SKM-1 (cell line): ENCODE data around the gene ETV6.

Source experiments
- DNase-seq: peaks from one replicate; lab custom pipeline; 2025; ENCODE audit not compliant: unreplicated experiment; lab: John Stamatoyannopoulos, UW

ETV6 gene

GRCh38 chr12:11689591-11690186 lies 40.2 kb downstream of the ETV6 start:
- no peak for DNase-seq

GRCh38 chr12:11693067-11693466 lies 43.6 kb downstream of the ETV6 start:
- no peak for DNase-seq

DNA sequence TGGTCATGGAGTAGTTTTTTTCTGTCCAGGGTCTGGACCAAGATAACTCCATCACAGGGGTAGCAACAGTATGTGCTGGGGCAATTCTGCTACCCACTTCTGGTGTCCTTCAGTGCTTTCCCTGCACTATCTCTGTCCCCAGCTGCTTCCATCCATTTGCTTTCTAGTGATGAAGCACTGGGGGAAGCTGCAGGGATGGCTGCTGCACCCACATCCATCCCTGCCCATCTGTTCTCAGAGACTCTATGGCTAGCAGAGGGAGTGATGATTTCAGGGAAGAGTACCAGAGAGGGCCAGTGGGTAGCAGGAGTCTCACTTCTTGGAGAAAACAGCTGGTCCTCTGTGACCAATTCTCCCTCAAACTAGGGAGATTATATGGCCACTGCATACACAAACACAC lies 44.1 kb downstream of the ETV6 start:
- DNase-seq: no peak

GRCh38 chr12:11694528-11694927 lies 45.1 kb downstream of the ETV6 start:
- DNase-seq: no peak

- no peak for DNase-seq
Observed at GRCh38 chr12:11695321-11695720, 45.8 kb downstream of the ETV6 start.

- DNase-seq: no peak
Observed at GRCh38 chr12:11696084-11696483, 46.6 kb downstream of the ETV6 start.

DNA sequence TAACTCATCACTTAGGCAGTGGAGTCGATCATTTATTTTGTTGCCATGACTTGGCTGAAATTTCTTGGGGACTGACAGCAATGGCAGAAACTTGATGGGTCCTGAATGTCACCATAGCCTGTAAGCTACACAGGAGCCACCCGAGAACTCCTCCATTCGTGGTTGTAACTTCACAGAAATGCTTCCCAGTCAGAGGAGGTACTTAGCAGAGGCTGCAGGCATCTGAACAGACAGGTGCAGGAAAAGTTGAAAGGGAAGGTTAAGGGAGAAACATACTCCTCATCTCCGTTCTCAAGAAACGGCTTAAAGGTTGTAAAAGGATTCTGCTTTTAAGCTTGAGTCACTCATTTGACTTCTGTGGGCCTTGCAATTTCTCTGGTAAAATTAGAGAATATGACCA lies 47.7 kb downstream of the ETV6 start:
- no peak for DNase-seq

DNA sequence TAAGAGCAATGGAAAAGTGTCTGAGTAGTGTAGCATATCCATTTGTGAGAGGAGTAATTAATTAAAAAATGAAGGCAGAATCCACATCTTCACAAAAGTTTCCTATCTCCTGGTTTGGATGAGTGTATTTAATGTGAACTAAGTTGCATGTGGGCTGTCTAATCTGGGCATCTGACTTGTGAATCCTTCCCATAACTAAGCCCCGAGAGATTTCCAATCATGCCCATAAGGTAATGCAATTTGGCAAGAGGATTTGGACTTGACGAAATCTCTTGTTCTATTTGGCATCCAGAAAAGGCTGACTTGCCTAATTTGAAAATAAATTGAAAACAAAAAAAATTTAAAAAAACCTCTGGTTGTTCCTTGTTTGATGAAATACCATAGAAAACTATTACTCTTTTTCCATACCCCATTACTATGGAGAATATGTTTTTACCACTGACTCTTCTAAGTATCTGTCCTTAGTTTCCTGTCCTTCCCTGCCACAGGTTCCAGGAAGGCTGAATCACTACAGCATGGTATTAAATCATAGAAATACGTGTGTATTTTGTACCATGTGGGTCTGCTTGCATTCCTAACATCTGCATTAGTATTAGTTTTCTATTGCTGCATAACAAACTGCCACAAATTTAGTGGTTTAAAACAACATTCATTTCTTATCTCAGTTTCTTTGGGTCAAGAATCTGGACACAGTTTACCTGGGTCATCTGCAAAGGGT lies 48.4 kb downstream of the ETV6 start:
- no peak for DNase-seq

DNA sequence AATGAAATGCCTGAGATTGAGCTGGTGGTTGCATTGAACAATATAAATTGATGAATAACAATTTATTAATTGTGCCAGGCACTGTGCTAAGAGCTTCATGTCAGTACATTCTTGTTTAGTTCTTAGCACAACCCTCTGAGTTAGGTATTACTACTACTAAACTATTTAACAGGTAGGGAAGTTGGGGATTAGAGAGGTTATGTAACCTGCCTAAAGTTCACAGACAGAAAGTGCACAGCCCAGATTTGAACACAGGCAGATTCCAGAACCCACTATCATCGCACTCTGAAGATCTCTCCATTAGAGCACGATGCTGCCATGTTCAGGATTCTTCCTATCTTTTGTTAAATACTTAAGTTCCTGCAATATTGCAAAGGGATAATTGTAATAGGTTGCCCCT lies 49.3 kb downstream of the ETV6 start:
- no peak for DNase-seq

- no peak for DNase-seq
Observed at GRCh38 chr12:11701433-11701832, 52.0 kb downstream of the ETV6 start.

GRCh38 chr12:11702959-11703358 lies 53.5 kb downstream of the ETV6 start:
- DNase-seq: no peak

DNA sequence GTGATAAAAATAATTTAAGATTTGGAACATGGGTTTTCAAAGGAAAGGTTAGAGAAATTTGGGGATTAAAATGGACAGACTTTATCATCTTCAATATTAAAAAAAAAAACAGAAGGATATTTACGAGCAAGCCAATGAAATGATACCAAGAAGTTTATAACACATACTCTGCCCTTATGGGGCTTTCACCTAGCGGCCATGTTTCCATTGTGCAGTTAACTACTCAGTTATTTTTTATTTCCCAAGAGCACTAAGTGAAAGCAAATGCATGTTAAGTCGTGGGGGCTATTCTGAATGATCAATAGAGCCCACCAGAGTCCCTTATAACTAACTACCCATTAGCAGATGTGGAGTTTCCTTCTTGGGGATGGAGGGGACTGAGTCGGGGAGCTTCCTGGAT lies 53.9 kb downstream of the ETV6 start:
- DNase-seq: no peak

GRCh38 chr12:11704089-11704488 lies 54.6 kb downstream of the ETV6 start:
- DNase-seq: no peak

DNA sequence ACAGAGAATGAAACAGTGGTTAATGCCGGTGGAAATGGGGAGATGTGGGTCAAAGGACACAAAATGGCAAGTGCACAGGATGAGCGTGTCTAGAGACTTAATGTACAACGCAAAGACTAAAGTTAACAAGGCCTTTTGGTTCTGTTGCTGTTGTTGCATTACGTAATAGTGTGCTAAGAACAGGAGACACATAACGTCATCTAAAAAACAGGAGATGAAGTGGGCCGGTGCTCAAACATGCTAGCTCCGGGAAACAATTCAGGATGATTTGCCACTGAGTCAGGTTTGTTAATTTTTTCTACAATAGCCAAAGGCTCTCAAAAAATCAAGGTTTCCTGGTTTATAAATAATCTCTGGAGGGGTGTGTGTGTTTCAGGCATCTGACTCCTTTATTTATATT lies 55.5 kb downstream of the ETV6 start:
- no peak for DNase-seq

DNA sequence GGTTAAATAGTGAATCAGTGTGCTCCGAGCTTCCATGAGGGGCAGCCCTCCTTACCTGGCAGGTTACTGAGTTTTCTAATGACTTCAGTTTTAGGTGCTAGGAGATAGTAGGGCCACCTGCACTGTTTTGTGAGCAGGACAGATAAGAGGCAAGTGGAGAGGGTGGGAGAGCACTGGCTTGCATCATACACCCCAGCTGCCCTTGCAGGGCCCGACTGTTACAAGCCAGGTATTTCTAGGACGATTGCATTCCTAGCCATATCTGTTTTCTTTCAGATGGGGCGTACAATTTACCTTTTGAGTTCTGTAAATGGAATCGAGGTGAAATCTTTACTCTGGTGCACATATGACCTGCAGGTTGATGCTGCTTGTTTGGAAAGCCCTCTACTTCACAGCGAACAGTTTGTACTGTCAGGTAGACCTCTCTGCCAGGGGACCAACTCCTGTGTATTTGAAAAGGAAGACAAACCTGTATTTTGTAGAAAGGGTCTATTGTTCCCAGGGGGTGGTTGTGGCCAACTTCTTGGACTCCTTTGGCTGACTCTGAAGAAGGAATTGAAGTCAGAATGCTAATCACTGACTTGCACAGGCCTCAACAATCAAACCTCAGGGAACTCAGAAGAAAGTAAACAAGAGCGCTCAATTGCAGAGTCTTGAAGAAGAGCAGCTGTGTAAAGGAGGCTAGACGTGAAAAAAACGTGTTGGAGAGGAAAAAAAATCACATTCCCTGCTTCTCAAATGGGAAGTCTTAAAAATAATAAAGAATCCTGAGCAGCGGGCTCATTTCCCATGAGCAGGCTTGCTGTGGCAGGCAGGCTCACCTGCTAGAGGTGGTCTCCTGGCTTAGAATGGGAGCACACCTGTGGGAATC lies 57.3 kb downstream of the ETV6 start:
- DNase-seq: no peak

DNA sequence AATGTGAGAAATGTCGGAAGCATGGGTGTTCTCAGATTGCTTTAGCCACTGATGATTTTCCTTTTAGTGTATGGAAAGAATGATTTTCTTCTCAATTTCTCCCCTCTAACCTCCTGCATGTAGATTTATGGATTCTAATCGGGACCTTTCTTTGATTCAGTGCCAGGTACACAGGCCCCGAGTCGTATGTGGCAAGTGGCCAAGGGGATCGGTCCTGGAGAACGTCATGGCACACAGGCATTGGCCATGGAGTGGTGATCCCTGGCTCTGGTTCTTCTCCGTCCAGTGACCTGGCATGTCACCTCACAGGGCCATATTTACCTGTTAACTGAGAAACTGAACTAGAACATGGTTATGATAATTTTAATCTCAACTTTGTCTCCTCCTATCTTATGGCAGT lies 58.1 kb downstream of the ETV6 start:
- DNase-seq: no peak

- no peak for DNase-seq
Observed at GRCh38 chr12:11709513-11709912, 60.0 kb downstream of the ETV6 start.

DNA sequence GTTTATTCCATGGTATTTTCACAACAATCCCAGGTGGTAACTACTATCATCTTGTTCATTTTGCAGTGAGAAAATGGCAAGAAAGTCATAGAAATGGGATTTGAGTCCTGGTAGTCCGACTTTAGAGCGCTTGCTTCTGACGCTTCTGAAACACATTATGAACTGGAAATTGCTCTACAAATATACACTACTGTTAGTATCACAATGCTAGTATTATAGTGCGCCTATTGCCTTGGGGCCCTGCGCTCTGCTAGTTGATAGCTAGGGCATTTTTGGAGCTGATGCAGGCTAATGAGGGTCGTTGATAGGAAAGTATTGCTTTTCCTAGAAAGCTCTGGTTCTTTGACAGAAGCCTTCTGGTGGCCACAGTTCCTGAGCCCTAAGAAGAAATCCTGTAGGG lies 61.0 kb downstream of the ETV6 start:
- no peak for DNase-seq

DNA sequence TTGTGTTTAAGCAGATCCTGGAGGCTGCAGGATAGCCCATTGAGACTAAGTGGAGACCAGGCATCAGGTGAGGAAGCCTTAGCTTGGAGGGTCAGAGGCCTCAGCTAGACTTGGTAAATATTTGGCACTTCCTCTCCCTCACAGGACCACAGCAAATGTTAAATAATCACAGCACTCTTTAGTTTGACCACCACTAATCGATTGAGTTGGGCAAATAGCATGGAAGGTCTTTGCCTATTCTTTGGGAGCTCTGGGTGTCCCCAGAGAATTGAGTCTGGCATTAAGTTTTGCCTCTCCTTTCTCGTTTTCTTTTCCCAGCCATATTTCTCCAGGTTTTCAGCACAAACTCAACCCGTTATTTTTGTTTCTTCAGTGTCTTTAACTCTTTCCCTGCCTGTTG lies 61.4 kb downstream of the ETV6 start:
- no peak for DNase-seq

DNA sequence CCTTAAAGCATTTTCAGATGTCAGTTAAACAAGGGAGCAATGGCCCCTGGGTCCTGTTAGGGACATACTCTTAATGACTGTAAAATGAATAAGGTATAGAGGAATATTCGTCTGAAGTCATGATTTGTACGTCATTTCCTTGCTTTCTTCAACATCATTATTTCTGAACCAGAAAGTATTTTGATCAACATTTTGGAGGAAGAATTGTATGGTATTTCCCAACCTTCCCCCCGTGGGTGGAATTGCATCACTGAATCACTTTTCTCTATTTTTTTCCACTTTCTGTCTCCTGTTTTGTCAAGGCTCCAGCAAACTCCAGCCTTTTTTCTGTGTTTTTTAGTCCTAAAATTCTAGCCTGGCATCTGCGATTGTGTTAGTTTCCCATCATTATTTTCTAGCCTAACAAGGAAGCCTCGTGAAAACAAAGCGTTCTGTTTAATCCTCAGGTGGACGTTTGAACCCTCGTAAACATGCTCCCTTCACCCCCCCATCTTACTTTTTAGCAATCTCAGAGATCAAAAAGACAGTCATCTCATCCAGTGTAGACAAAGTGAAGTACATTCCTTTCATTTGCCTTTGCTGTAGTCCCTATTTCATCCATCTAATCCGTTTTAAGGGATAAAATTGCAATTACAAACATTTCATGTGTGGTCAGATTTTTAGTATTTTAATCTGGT lies 62.3 kb downstream of the ETV6 start:
- no peak for DNase-seq

DNA sequence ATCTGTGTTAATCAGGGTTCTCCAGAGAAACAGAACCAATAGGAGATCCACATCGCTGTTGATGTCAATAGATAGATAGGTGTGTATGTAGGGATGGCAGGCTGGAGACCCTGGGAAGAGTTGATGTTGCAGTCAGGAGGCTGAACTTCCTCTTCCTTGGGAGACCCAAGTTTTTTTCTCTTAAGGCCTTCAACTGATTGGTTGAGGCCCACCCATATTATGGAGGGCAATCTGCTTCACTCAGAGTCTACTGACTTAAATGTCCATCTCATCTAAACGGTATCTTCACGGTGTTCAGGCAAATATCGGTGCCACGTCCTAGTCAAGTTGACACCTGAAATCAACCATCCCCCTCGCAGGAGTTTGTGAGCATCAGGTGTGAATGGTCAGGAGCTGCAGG lies 63.0 kb downstream of the ETV6 start:
- no peak for DNase-seq

GRCh38 chr12:11713202-11713601 lies 63.7 kb downstream of the ETV6 start:
- no peak for DNase-seq
